WTC11 (cell line): ENCODE measurements around the gene MAP4K3. TPM values are rescaled to one million over a fixed set of nuclear protein-coding genes. Genes with fewer than 3 reads are reported as not detected.
A peak's percentile ranks its signal among the peaks of the same experiment; 100 is the strongest.

ENCODE experiments used
- ATAC-seq: fragments of 200-7000 bp; cut with Tn5 transposase; 2 replicates; pipeline ENCODE4 v1.10.0; 2021; ENCODE audit warnings: mild to moderate bottlenecking, moderate library complexity
- CTCF ChIA-PET: fragments of 300-600 bp; sonication (Branson Sonifier 250); formaldehyde crosslinking; loops from one replicate; lab custom pipeline; 2021; ENCODE audit warnings: antibody characterized with exemption; lab: Charles Lee
- POLR2A ChIA-PET: fragments of 350-600 bp; sonication (Branson Sonifier 250); formaldehyde crosslinking; loops from one replicate; lab custom pipeline; 2021; ENCODE audit warnings: antibody characterized with exemption; lab: Charles Lee
- DNase-seq: peaks from one replicate; pipeline ENCODE4 v3.0.0; 2021; ENCODE audit warnings: low spot score
- H3K27ac Mint-ChIP-seq: 2 replicates; pipeline ENCODE4 v1.8.0; 2021; ENCODE audit warnings: mixed read lengths
- H3K27me3 Mint-ChIP-seq: 2 replicates; pipeline ENCODE4 v1.8.0; 2021; ENCODE audit warnings: low read depth, mild to moderate bottlenecking, moderate library complexity, mixed read lengths
- H3K36me3 Mint-ChIP-seq: 2 replicates; pipeline ENCODE4 v1.8.0; 2021; ENCODE audit warnings: mixed read lengths
- H3K4me1 Mint-ChIP-seq: 2 replicates; pipeline ENCODE4 v1.8.0; 2022; ENCODE audit warnings: mixed read lengths
- H3K4me3 Mint-ChIP-seq: 2 replicates; pipeline ENCODE4 v1.8.0; 2021; ENCODE audit warnings: mild to moderate bottlenecking, moderate library complexity, mixed read lengths
- H3K9me3 Mint-ChIP-seq: 2 replicates; pipeline ENCODE4 v1.8.0; 2021; ENCODE audit warnings: mixed read lengths
- ATF1 ChIP-seq: sonication (generic); formaldehyde crosslinking; IDR thresholded peaks from 2 replicates; pipeline ENCODE4 v1.8.1; 2023; ENCODE audit warnings: mild to moderate bottlenecking, moderate library complexity, missing genetic modification reagents
- CBFB ChIP-seq: sonication (generic); formaldehyde crosslinking; IDR thresholded peaks from 2 replicates; pipeline ENCODE4 v1.8.1; 2022; ENCODE audit warnings: mild to moderate bottlenecking, low read depth, missing genetic modification reagents
- EMX1 ChIP-seq: fragments of 250-450 bp; sonication (Bioruptor Pico); IDR thresholded peaks from 2 replicates; pipeline ENCODE4 v1.8.0; 2021; ENCODE audit warnings: mild to moderate bottlenecking
- IRF2 ChIP-seq: sonication (generic); formaldehyde crosslinking; IDR thresholded peaks from 2 replicates; pipeline ENCODE4 v1.8.0; 2022; ENCODE audit warnings: low read depth, missing genetic modification reagents, borderline replicate concordance
- MAX ChIP-seq: sonication (generic); formaldehyde crosslinking; IDR thresholded peaks from 2 replicates; pipeline ENCODE4 v1.8.0; 2022; ENCODE audit warnings: mild to moderate bottlenecking, missing genetic modification reagents
- MLX ChIP-seq: sonication (generic); formaldehyde crosslinking; IDR thresholded peaks from 2 replicates; pipeline ENCODE4 v1.8.1; 2023; ENCODE audit warnings: mild to moderate bottlenecking, missing genetic modification reagents, moderate library complexity
- PREB ChIP-seq: sonication (generic); formaldehyde crosslinking; IDR thresholded peaks from 2 replicates; pipeline ENCODE4 v1.8.1; 2022; ENCODE audit warnings: mild to moderate bottlenecking, missing genetic modification reagents, moderate library complexity, borderline replicate concordance
- RORB ChIP-seq: fragments of 250-450 bp; sonication (Bioruptor Pico); IDR thresholded peaks from 2 replicates; pipeline ENCODE4 v1.9.0; 2021; ENCODE audit warnings: mild to moderate bottlenecking
- SP1 ChIP-seq: sonication (generic); formaldehyde crosslinking; conservative IDR thresholded peaks from 2 replicates; pipeline ENCODE4 v1.8.1; 2022; ENCODE audit warnings: missing genetic modification reagents
- TEAD4 ChIP-seq: sonication (generic); formaldehyde crosslinking; IDR thresholded peaks from 2 replicates; pipeline ENCODE4 v1.8.0; 2022; ENCODE audit warnings: mild to moderate bottlenecking, missing genetic modification reagents
- ZNF425 ChIP-seq: fragments of 250-450 bp; sonication (Bioruptor Pico); conservative IDR thresholded peaks from 2 replicates; pipeline ENCODE4 v1.9.0; 2021; ENCODE audit warnings: mild to moderate bottlenecking
- ZNF532 ChIP-seq: fragments of 250-450 bp; sonication (Bioruptor Pico); IDR thresholded peaks from 2 replicates; pipeline ENCODE4 v1.9.0; 2021; ENCODE audit warnings: mild to moderate bottlenecking, borderline replicate concordance
- total RNA-seq: library from RNA; stranded (reverse); gene quantifications from 3 replicates; pipeline ENCODE4 v1.2.3, GENCODE V29; 2021
- TF ChIP-seq, protein P1 (sequence below): sonication (generic); formaldehyde crosslinking; IDR thresholded peaks from 2 replicates; pipeline ENCODE4 v1.8.0; 2022; ENCODE audit warnings: mild to moderate bottlenecking, missing genetic modification reagents
- TF ChIP-seq, protein P2 (sequence below): sonication (generic); formaldehyde crosslinking; IDR thresholded peaks from 2 replicates; pipeline ENCODE4 v1.8.0; 2022; ENCODE audit warnings: missing genetic modification reagents
- TF ChIP-seq, protein P3 (sequence below): sonication (generic); formaldehyde crosslinking; IDR thresholded peaks from 2 replicates; pipeline ENCODE4 v1.8.1; 2022; ENCODE audit warnings: low read depth, mild to moderate bottlenecking, moderate library complexity, missing genetic modification reagents, borderline replicate concordance

The MAP4K3 gene
- total RNA-seq, 1 experiment from 2014 or later, result 73.2 TPM

- H3K27me3 Mint-ChIP-seq, result no peaks in the 10 kb centered on the region
- POLR2A ChIA-PET, result no interaction called here
- DNase-seq, result no peak
- no peak for TF ChIP-seq SP1 (CRISPR knock-in tag)
- no peak for TF ChIP-seq MAX
- TF ChIP-seq, all 79 proteins: peak for 0
- CTCF ChIA-PET, result no interaction called here
- Mint-ChIP-seq H3K4me3 (no peak overlapping the region), H3K9me3 (no peaks in the 10 kb centered on the region), H3K36me3 (no peaks in the 10 kb centered on the region), H3K27ac (no peak overlapping the region), H3K4me1 (peaks cover 82% of the 10 kb centered on the region)
- no peak for ATAC-seq
These were observed 20.9 kb downstream of the MAP4K3 start for GRCh38 chr2:39416140-39416539.

DNA sequence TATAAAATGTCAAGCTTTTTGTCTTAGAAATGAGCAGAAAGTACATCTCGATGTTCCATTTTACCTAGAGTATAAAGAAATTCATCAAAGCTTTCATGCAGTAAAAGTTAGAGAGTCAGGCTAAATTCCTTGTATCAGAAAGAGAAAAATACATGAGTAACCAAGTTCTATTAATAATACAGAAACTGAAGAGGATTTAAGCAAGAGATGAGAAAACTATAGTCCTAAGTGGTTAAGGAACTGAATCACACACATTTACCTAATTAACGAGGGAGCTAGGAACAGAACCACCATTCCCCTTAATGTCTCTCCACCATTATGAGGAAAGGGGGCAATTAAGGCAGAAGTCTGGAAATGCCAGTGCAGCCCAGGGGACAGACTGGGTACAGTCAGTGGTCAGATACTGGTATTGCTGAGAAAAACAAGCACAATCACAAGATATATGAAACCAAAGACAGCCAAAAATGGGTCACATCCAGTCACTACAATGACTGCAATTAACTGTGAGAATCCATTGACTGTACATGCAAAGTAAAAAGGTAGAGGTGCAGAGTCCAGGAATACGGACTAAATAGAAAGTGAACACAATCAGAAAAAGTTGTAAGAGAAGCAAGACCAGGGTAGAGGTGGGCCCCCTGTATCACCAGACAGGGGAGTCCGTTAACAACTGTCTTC lies 23.9 kb downstream of the MAP4K3 start:
- peaks cover 86% of the 10 kb centered on the region for H3K4me1 Mint-ChIP-seq
- POLR2A ChIA-PET, result no interaction called here
- TF ChIP-seq ZNF532 (CRISPR knock-in tag) (no peak), RORB (CRISPR knock-in tag) (no peak), MLX (CRISPR knock-in tag) (no peak), ATF1 (CRISPR knock-in tag) (no peak), IRF2 (CRISPR knock-in tag) (no peak), EMX1 (CRISPR knock-in tag) (no peak)
- TF ChIP-seq, protein P1, sequence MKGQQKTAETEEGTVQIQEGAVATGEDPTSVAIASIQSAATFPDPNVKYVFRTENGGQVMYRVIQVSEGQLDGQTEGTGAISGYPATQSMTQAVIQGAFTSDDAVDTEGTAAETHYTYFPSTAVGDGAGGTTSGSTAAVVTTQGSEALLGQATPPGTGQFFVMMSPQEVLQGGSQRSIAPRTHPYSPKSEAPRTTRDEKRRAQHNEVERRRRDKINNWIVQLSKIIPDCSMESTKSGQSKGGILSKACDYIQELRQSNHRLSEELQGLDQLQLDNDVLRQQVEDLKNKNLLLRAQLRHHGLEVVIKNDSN (CRISPR knock-in tag), result no peak
- TF ChIP-seq, protein P2, sequence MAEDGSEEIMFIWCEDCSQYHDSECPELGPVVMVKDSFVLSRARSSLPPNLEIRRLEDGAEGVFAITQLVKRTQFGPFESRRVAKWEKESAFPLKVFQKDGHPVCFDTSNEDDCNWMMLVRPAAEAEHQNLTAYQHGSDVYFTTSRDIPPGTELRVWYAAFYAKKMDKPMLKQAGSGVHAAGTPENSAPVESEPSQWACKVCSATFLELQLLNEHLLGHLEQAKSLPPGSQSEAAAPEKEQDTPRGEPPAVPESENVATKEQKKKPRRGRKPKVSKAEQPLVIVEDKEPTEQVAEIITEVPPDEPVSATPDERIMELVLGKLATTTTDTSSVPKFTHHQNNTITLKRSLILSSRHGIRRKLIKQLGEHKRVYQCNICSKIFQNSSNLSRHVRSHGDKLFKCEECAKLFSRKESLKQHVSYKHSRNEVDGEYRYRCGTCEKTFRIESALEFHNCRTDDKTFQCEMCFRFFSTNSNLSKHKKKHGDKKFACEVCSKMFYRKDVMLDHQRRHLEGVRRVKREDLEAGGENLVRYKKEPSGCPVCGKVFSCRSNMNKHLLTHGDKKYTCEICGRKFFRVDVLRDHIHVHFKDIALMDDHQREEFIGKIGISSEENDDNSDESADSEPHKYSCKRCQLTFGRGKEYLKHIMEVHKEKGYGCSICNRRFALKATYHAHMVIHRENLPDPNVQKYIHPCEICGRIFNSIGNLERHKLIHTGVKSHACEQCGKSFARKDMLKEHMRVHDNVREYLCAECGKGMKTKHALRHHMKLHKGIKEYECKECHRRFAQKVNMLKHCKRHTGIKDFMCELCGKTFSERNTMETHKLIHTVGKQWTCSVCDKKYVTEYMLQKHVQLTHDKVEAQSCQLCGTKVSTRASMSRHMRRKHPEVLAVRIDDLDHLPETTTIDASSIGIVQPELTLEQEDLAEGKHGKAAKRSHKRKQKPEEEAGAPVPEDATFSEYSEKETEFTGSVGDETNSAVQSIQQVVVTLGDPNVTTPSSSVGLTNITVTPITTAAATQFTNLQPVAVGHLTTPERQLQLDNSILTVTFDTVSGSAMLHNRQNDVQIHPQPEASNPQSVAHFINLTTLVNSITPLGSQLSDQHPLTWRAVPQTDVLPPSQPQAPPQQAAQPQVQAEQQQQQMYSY (CRISPR knock-in tag), result no peak
- H3K27me3 Mint-ChIP-seq, result no peaks in the 10 kb centered on the region
- no peaks in the 10 kb centered on the region for H3K36me3 Mint-ChIP-seq
- no peak for ATAC-seq
- no peaks in the 10 kb centered on the region for H3K9me3 Mint-ChIP-seq
- no peak overlapping the region for H3K4me3 Mint-ChIP-seq
- no peak for DNase-seq
- peak overlapping the region; percentile 47; the same call in 1 of the 2 replicates for H3K27ac Mint-ChIP-seq
- CTCF ChIA-PET, result no interaction called here

- H3K4me1 Mint-ChIP-seq, result peaks cover 87% of the 10 kb centered on the region
- ATAC-seq (no peak), DNase-seq (no peak)
- no peaks in the 10 kb centered on the region for H3K9me3 Mint-ChIP-seq
- no peaks in the 10 kb centered on the region for H3K36me3 Mint-ChIP-seq
- H3K27me3 Mint-ChIP-seq, result no peaks in the 10 kb centered on the region
- no peak overlapping the region for H3K4me3 Mint-ChIP-seq
- H3K27ac Mint-ChIP-seq, result peak overlapping the region; percentile 7
- CTCF ChIA-PET, result interaction anchor here (1.1 kb wide), 1 partner anchor 29 kb away, joined by 3 read pairs; no protein-coding TSS in a partner anchor
- POLR2A ChIA-PET, result no interaction called here
- TF ChIP-seq ZNF425 (CRISPR knock-in tag) (no peak), CBFB (CRISPR knock-in tag) (no peak), TEAD4 (CRISPR knock-in tag) (no peak), PREB (no peak)
- TF ChIP-seq, protein P3, sequence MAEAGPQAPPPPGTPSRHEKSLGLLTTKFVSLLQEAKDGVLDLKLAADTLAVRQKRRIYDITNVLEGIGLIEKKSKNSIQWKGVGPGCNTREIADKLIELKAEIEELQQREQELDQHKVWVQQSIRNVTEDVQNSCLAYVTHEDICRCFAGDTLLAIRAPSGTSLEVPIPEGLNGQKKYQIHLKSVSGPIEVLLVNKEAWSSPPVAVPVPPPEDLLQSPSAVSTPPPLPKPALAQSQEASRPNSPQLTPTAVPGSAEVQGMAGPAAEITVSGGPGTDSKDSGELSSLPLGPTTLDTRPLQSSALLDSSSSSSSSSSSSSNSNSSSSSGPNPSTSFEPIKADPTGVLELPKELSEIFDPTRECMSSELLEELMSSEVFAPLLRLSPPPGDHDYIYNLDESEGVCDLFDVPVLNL (CRISPR knock-in tag), result no peak
These were observed 25.7 kb downstream of the MAP4K3 start for GRCh38 chr2:39411181-39411944.
